Ishikawa (cell line): ENCODE measurements around the gene GRAMD1B.

Experiments
- CREB1 ChIP-seq: IDR thresholded peaks from 2 replicates; pipeline ENCODE4 v1.6.1; 2012; ENCODE audit warnings: low read depth
- EGR1 ChIP-seq: IDR thresholded peaks from 2 replicates; pipeline ENCODE4 v1.6.1; 2012
- EP300 ChIP-seq: IDR thresholded peaks from 2 replicates; pipeline ENCODE4 v1.6.1; 2012; ENCODE audit warnings: borderline replicate concordance
- MAX ChIP-seq: IDR thresholded peaks from 2 replicates; pipeline ENCODE4 v1.6.1; 2012
- ZBTB7A ChIP-seq: IDR thresholded peaks from 2 replicates; pipeline ENCODE4 v1.6.1; 2012; ENCODE audit warnings: low read depth

DNA sequence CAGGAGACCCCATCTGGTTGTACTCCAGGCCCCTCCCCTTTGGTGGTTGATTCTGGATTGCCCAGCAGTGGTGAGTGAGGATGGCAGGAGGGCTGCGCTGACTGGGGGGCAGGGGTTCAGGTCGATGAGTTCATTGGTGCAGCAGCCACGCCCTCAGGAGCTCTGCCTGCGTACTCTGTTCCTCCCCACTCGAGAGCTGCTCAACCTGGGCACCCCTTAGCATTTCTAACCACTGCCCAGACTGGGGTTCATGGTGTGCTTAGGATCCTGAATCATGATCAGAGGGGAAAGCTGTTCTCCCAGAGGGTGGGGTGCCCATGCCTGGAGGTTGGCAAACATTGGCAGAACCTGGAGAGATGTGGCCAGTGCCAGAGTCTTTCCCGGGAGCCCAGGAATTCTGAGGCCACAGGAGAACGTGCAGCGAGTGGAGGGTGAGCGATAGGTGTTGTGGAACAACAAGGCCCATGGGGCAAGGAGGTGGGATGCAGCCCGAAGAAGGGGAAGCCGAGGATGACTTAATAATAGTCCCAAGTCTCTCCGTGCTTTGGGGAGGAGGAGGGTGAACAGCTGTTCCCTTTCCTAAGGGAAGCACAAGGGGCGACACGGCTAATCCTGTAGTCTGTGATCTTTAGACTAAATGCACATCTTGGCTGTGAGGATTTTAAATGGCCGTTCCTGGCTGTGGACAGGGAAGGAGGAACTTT is 148.9 kb downstream of the GRAMD1B start:
- TF ChIP-seq EP300: no peak
- TF ChIP-seq ZBTB7A: no peak
- TF ChIP-seq EGR1: no peak
- TF ChIP-seq MAX: no peak
- no peak for TF ChIP-seq CREB1
